ENCODE results near the gene AAGAB. TPM values are rescaled to one million over a fixed set of nuclear protein-coding genes. Genes with fewer than 3 reads are reported as not detected.
"Not testable (repeated sequence)": the region's sequence is repeated elsewhere in the genome, so short reads cannot be mapped to it uniquely, and the experiment has no call there.

The AAGAB gene
- total RNA-seq, 1 donor, result 26.6 TPM

- no peaks in the 10 kb centered on the region for H3K9me3 ChIP-seq (ENCODE audit: low read depth, low read length)
- no peak overlapping the region for H3K4me3 ChIP-seq (ENCODE audit: low read length)
- no peaks in the 10 kb centered on the region for H3K4me1 ChIP-seq (ENCODE audit: insufficient read depth, low read length)
- H3K27me3 ChIP-seq (ENCODE audit: insufficient read depth, low read length), result no peaks in the 10 kb centered on the region
Observed at GRCh38 chr15:67167091-67167490, 87.4 kb downstream of the AAGAB start.

GRCh38 chr15:67166280-67167009 lies 88.0 kb downstream of the AAGAB start:
- Histone ChIP-seq H3K9me3 (ENCODE audit: low read depth, low read length) (no peaks in the 10 kb centered on the region), H3K4me3 (ENCODE audit: low read length) (no peak overlapping the region), H3K4me1 (ENCODE audit: insufficient read depth, low read length) (peaks cover 6% of the 10 kb centered on the region)

GRCh38 chr15:67165254-67166253 lies 88.9 kb downstream of the AAGAB start:
- Histone ChIP-seq H3K4me3 (ENCODE audit: low read length) (no peak overlapping the region), H3K4me1 (ENCODE audit: insufficient read depth, low read length) (peaks cover 14% of the 10 kb centered on the region), H3K27me3 (ENCODE audit: insufficient read depth, low read length) (no peaks in the 10 kb centered on the region), H3K9me3 (ENCODE audit: low read depth, low read length) (no peaks in the 10 kb centered on the region)

More at GRCh38 chr15:67166280-67167009, 88.0 kb downstream of the AAGAB start:
- no peaks in the 10 kb centered on the region for H3K27me3 ChIP-seq (ENCODE audit: insufficient read depth, low read length)

- peaks cover 14% of the 10 kb centered on the region for H3K4me1 ChIP-seq (ENCODE audit: insufficient read depth, low read length)
- H3K27me3 ChIP-seq (ENCODE audit: insufficient read depth, low read length), result no peaks in the 10 kb centered on the region
- no peak overlapping the region for H3K4me3 ChIP-seq (ENCODE audit: low read length)
- H3K9me3 ChIP-seq (ENCODE audit: low read depth, low read length), result no peaks in the 10 kb centered on the region
Observed at GRCh38 chr15:67164811-67165253, 89.6 kb downstream of the AAGAB start.

- Histone ChIP-seq H3K4me1 (ENCODE audit: insufficient read depth, low read length) (peaks cover 14% of the 10 kb centered on the region), H3K4me3 (ENCODE audit: low read length) (no peak overlapping the region), H3K27me3 (ENCODE audit: insufficient read depth, low read length) (no peaks in the 10 kb centered on the region), H3K9me3 (ENCODE audit: low read depth, low read length) (no peaks in the 10 kb centered on the region)
Observed at GRCh38 chr15:67164401-67164791, 90.1 kb downstream of the AAGAB start.

- H3K27me3 ChIP-seq (ENCODE audit: insufficient read depth, low read length), result no peaks in the 10 kb centered on the region
- peaks cover 16% of the 10 kb centered on the region for H3K4me1 ChIP-seq (ENCODE audit: insufficient read depth, low read length)
- no peak overlapping the region for H3K4me3 ChIP-seq (ENCODE audit: low read length)
- H3K9me3 ChIP-seq (ENCODE audit: low read depth, low read length), result no peaks in the 10 kb centered on the region
Observed at GRCh38 chr15:67163180-67163579, 91.3 kb downstream of the AAGAB start.

- Histone ChIP-seq H3K4me3 (ENCODE audit: low read length) (no peak overlapping the region), H3K9me3 (ENCODE audit: low read depth, low read length) (no peaks in the 10 kb centered on the region), H3K4me1 (ENCODE audit: insufficient read depth, low read length) (peaks cover 28% of the 10 kb centered on the region), H3K27me3 (ENCODE audit: insufficient read depth, low read length) (no peaks in the 10 kb centered on the region)
Observed at GRCh38 chr15:67161881-67162280, 92.6 kb downstream of the AAGAB start.

GRCh38 chr15:67161412-67161811 lies 93.0 kb downstream of the AAGAB start:
- Histone ChIP-seq H3K9me3 (ENCODE audit: low read depth, low read length) (no peaks in the 10 kb centered on the region), H3K27me3 (ENCODE audit: insufficient read depth, low read length) (no peaks in the 10 kb centered on the region), H3K4me3 (ENCODE audit: low read length) (no peak overlapping the region), H3K4me1 (ENCODE audit: insufficient read depth, low read length) (peaks cover 29% of the 10 kb centered on the region)

GRCh38 chr15:67158367-67158766 lies 96.1 kb downstream of the AAGAB start:
- no peaks in the 10 kb centered on the region for H3K27me3 ChIP-seq (ENCODE audit: insufficient read depth, low read length)
- H3K9me3 ChIP-seq (ENCODE audit: low read depth, low read length), result no peaks in the 10 kb centered on the region
- no peak overlapping the region for H3K4me3 ChIP-seq (ENCODE audit: low read length)
- H3K4me1 ChIP-seq (ENCODE audit: insufficient read depth, low read length), result peaks cover 33% of the 10 kb centered on the region

- H3K27me3 ChIP-seq (ENCODE audit: insufficient read depth, low read length), result no peaks in the 10 kb centered on the region
- no peaks in the 10 kb centered on the region for H3K9me3 ChIP-seq (ENCODE audit: low read depth, low read length)
- H3K4me1 ChIP-seq (ENCODE audit: insufficient read depth, low read length), result peaks cover 33% of the 10 kb centered on the region
- H3K4me3 ChIP-seq (ENCODE audit: low read length), result no peak overlapping the region
Observed at GRCh38 chr15:67157521-67158252, 96.8 kb downstream of the AAGAB start.

GRCh38 chr15:67156834-67157233 lies 97.6 kb downstream of the AAGAB start:
- Histone ChIP-seq H3K9me3 (ENCODE audit: low read depth, low read length) (no peaks in the 10 kb centered on the region), H3K4me3 (ENCODE audit: low read length) (no peak overlapping the region), H3K27me3 (ENCODE audit: insufficient read depth, low read length) (no peaks in the 10 kb centered on the region), H3K4me1 (ENCODE audit: insufficient read depth, low read length) (peaks cover 31% of the 10 kb centered on the region)

- Histone ChIP-seq H3K4me3 (ENCODE audit: low read length) (no peak overlapping the region), H3K9me3 (ENCODE audit: low read depth, low read length) (no peaks in the 10 kb centered on the region), H3K4me1 (ENCODE audit: insufficient read depth, low read length) (peaks cover 27% of the 10 kb centered on the region), H3K27me3 (ENCODE audit: insufficient read depth, low read length) (no peaks in the 10 kb centered on the region)
Observed at GRCh38 chr15:67156426-67156825, 98.0 kb downstream of the AAGAB start.

- no peaks in the 10 kb centered on the region for H3K27me3 ChIP-seq (ENCODE audit: insufficient read depth, low read length)
- H3K4me3 ChIP-seq (ENCODE audit: low read length), result no peak overlapping the region
- H3K4me1 ChIP-seq (ENCODE audit: insufficient read depth, low read length), result peaks cover 37% of the 10 kb centered on the region
- H3K9me3 ChIP-seq (ENCODE audit: low read depth, low read length), result no peaks in the 10 kb centered on the region
Observed at GRCh38 chr15:67154249-67154648, 100.2 kb downstream of the AAGAB start.

- H3K4me1 ChIP-seq (ENCODE audit: insufficient read depth, low read length), result peaks cover 47% of the 10 kb centered on the region
- not testable (repeated sequence) for H3K4me3 ChIP-seq (ENCODE audit: low read length); H3K27me3 ChIP-seq (ENCODE audit: insufficient read depth, low read length); H3K9me3 ChIP-seq (ENCODE audit: low read depth, low read length)
Observed at GRCh38 chr15:67153044-67153443, 101.4 kb downstream of the AAGAB start.

- H3K4me3 ChIP-seq (ENCODE audit: low read length), result no peak overlapping the region
- H3K27me3 ChIP-seq (ENCODE audit: insufficient read depth, low read length), result no peaks in the 10 kb centered on the region
- H3K4me1 ChIP-seq (ENCODE audit: insufficient read depth, low read length), result peaks cover 47% of the 10 kb centered on the region
- no peaks in the 10 kb centered on the region for H3K9me3 ChIP-seq (ENCODE audit: low read depth, low read length)
Observed at GRCh38 chr15:67152429-67152828, 102.0 kb downstream of the AAGAB start.
